Activated naive CD8-positive, alpha-beta T cell treated with anti-CD3 and anti-CD28 coated beads, Interleukin-2, amount 10 ng/mL, durations not matched to agents 7 days and 5 days (primary cell): ENCODE results near the gene GPC6. TPM values are rescaled to one million over a fixed set of nuclear protein-coding genes. Genes with fewer than 3 reads are reported as not detected.

ENCODE experiments used
- ATAC-seq: fragments of 150-1000 bp; cut with Tn5 transposase; one replicate; pipeline ENCODE4 v1.10.0; 2021; ENCODE audit warnings: low read depth, moderate library complexity
- POLR2A ChIA-PET: fragments of 350-600 bp; sonication (Branson Sonifier 250); formaldehyde crosslinking; loops from one replicate; lab custom pipeline; 2021; ENCODE audit warnings: antibody characterized with exemption; lab: Charles Lee
- DNase-seq: peaks from one replicate; pipeline ENCODE4 v3.0.0; 2021
- H3K27ac Mint-ChIP-seq: one replicate; pipeline ENCODE4 v1.8.0; 2022; ENCODE audit warnings: mild to moderate bottlenecking, mixed read lengths
- H3K27me3 Mint-ChIP-seq: one replicate; pipeline ENCODE4 v1.8.0; 2022; ENCODE audit warnings: mild to moderate bottlenecking, moderate library complexity, mixed read lengths
- H3K36me3 Mint-ChIP-seq: one replicate; pipeline ENCODE4 v1.8.0; 2021; ENCODE audit warnings: mild to moderate bottlenecking, mixed read lengths
- H3K4me1 Mint-ChIP-seq: one replicate; pipeline ENCODE4 v1.8.0; 2021; ENCODE audit warnings: mixed read lengths
- H3K4me3 Mint-ChIP-seq: one replicate; pipeline ENCODE4 v1.8.0; 2022; ENCODE audit warnings: mild to moderate bottlenecking, moderate library complexity, mixed read lengths
- H3K9me3 Mint-ChIP-seq: one replicate; pipeline ENCODE4 v1.8.0; 2021; ENCODE audit warnings: mixed read lengths
- total RNA-seq, 2 experiments: library from RNA; stranded (reverse); gene quantifications; one replicate each; pipeline ENCODE4 v1.2.3, GENCODE V29; 2021

Gene GPC6
- total RNA-seq, 2 experiments from 2014 or later: not detected

GRCh38 chr13:93859716-93860115 is 633.1 kb downstream of the GPC6 start:
- Mint-ChIP-seq H3K27me3 (no peaks in the 10 kb centered on the region), H3K9me3 (no peaks in the 10 kb centered on the region), H3K27ac (no peak overlapping the region), H3K4me3 (no peak overlapping the region), H3K4me1 (no peaks in the 10 kb centered on the region), H3K36me3 (no peaks in the 10 kb centered on the region)
- POLR2A ChIA-PET: no interaction called here
- ATAC-seq: no peak
- DNase-seq: no peak

- ATAC-seq (no peak), DNase-seq (no peak)
- H3K36me3 Mint-ChIP-seq: no peaks in the 10 kb centered on the region
- H3K4me1 Mint-ChIP-seq: no peaks in the 10 kb centered on the region
- no peak overlapping the region for H3K4me3 Mint-ChIP-seq
- H3K27ac Mint-ChIP-seq: no peak overlapping the region
- H3K27me3 Mint-ChIP-seq: no peaks in the 10 kb centered on the region
- H3K9me3 Mint-ChIP-seq: no peaks in the 10 kb centered on the region
- POLR2A ChIA-PET: no interaction called here
These were observed 635.2 kb downstream of the GPC6 start for GRCh38 chr13:93861818-93862217.

- no peaks in the 10 kb centered on the region for H3K27me3 Mint-ChIP-seq
- ATAC-seq (no peak), DNase-seq (no peak)
- no peaks in the 10 kb centered on the region for H3K4me1 Mint-ChIP-seq
- no peak overlapping the region for H3K27ac Mint-ChIP-seq
- no peaks in the 10 kb centered on the region for H3K36me3 Mint-ChIP-seq
- no peak overlapping the region for H3K4me3 Mint-ChIP-seq
- POLR2A ChIA-PET: no interaction called here
- no peaks in the 10 kb centered on the region for H3K9me3 Mint-ChIP-seq
These were observed 635.7 kb downstream of the GPC6 start for GRCh38 chr13:93862259-93862658.

- Mint-ChIP-seq H3K4me3 (no peak overlapping the region), H3K4me1 (no peaks in the 10 kb centered on the region), H3K27me3 (no peaks in the 10 kb centered on the region), H3K36me3 (no peaks in the 10 kb centered on the region), H3K27ac (no peak overlapping the region), H3K9me3 (no peaks in the 10 kb centered on the region)
- POLR2A ChIA-PET: no interaction called here
- ATAC-seq: no peak
- no peak for DNase-seq
These were observed 638.6 kb downstream of the GPC6 start for GRCh38 chr13:93865235-93865634.

- Mint-ChIP-seq H3K4me1 (no peaks in the 10 kb centered on the region), H3K27me3 (no peaks in the 10 kb centered on the region), H3K36me3 (no peaks in the 10 kb centered on the region), H3K4me3 (no peak overlapping the region), H3K27ac (no peak overlapping the region), H3K9me3 (no peaks in the 10 kb centered on the region)
- ATAC-seq: no peak
- POLR2A ChIA-PET: no interaction called here
- DNase-seq: no peak
These were observed 640.9 kb downstream of the GPC6 start for GRCh38 chr13:93867481-93867880.

GRCh38 chr13:93872376-93872775 is 645.8 kb downstream of the GPC6 start:
- Mint-ChIP-seq H3K4me1 (no peaks in the 10 kb centered on the region), H3K9me3 (no peaks in the 10 kb centered on the region), H3K27me3 (no peaks in the 10 kb centered on the region), H3K27ac (no peak overlapping the region), H3K4me3 (no peak overlapping the region), H3K36me3 (no peaks in the 10 kb centered on the region)
- ATAC-seq: no peak
- no peak for DNase-seq
- POLR2A ChIA-PET: no interaction called here

- no peaks in the 10 kb centered on the region for H3K27me3 Mint-ChIP-seq
- H3K4me1 Mint-ChIP-seq: no peaks in the 10 kb centered on the region
- DNase-seq: no peak
- H3K9me3 Mint-ChIP-seq: no peaks in the 10 kb centered on the region
- no peak overlapping the region for H3K4me3 Mint-ChIP-seq
- H3K27ac Mint-ChIP-seq: no peak overlapping the region
- POLR2A ChIA-PET: no interaction called here
- ATAC-seq: no peak
- H3K36me3 Mint-ChIP-seq: no peaks in the 10 kb centered on the region
These were observed 646.3 kb downstream of the GPC6 start for GRCh38 chr13:93872786-93873347.

- DNase-seq: no peak
- H3K9me3 Mint-ChIP-seq: peaks cover 1% of the 10 kb centered on the region
- H3K27me3 Mint-ChIP-seq: no peaks in the 10 kb centered on the region
- H3K4me3 Mint-ChIP-seq: no peak overlapping the region
- no peak for ATAC-seq
- no peaks in the 10 kb centered on the region for H3K36me3 Mint-ChIP-seq
- no peaks in the 10 kb centered on the region for H3K4me1 Mint-ChIP-seq
- no peak overlapping the region for H3K27ac Mint-ChIP-seq
- POLR2A ChIA-PET: no interaction called here
These were observed 648.9 kb downstream of the GPC6 start for GRCh38 chr13:93875547-93875946.

GRCh38 chr13:93876236-93876635 is 649.6 kb downstream of the GPC6 start:
- Mint-ChIP-seq H3K27ac (no peak overlapping the region), H3K27me3 (no peaks in the 10 kb centered on the region), H3K36me3 (no peaks in the 10 kb centered on the region), H3K4me3 (no peak overlapping the region), H3K9me3 (peaks cover 1% of the 10 kb centered on the region), H3K4me1 (no peaks in the 10 kb centered on the region)
- no peak for DNase-seq
- no peak for ATAC-seq
- POLR2A ChIA-PET: no interaction called here

- DNase-seq: no peak
- Mint-ChIP-seq H3K4me3 (no peak overlapping the region), H3K27me3 (no peaks in the 10 kb centered on the region), H3K36me3 (no peaks in the 10 kb centered on the region), H3K27ac (no peak overlapping the region), H3K4me1 (no peaks in the 10 kb centered on the region), H3K9me3 (peaks cover 1% of the 10 kb centered on the region)
- no peak for ATAC-seq
- POLR2A ChIA-PET: no interaction called here
These were observed 652.1 kb downstream of the GPC6 start for GRCh38 chr13:93878675-93879074.

GRCh38 chr13:93881411-93881810 is 654.8 kb downstream of the GPC6 start:
- no peaks in the 10 kb centered on the region for H3K4me1 Mint-ChIP-seq

GRCh38 chr13:93882086-93882651 is 655.6 kb downstream of the GPC6 start:
- Mint-ChIP-seq H3K36me3 (no peaks in the 10 kb centered on the region), H3K4me3 (no peak overlapping the region), H3K4me1 (no peaks in the 10 kb centered on the region), H3K27me3 (no peaks in the 10 kb centered on the region), H3K27ac (no peak overlapping the region), H3K9me3 (peaks cover 1% of the 10 kb centered on the region)
- POLR2A ChIA-PET: no interaction called here
- DNase-seq (no peak), ATAC-seq (no peak)

More at GRCh38 chr13:93881411-93881810, 654.8 kb downstream of the GPC6 start:
- POLR2A ChIA-PET: no interaction called here
- Mint-ChIP-seq H3K27ac (no peak overlapping the region), H3K36me3 (no peaks in the 10 kb centered on the region), H3K27me3 (no peaks in the 10 kb centered on the region), H3K9me3 (peaks cover 1% of the 10 kb centered on the region), H3K4me3 (no peak overlapping the region)
- ATAC-seq (no peak), DNase-seq (no peak)

GRCh38 chr13:93889430-93889951 is 662.9 kb downstream of the GPC6 start:
- Mint-ChIP-seq H3K4me3 (no peak overlapping the region), H3K36me3 (no peaks in the 10 kb centered on the region), H3K27ac (no peak overlapping the region), H3K9me3 (no peaks in the 10 kb centered on the region), H3K4me1 (no peaks in the 10 kb centered on the region), H3K27me3 (no peaks in the 10 kb centered on the region)
- ATAC-seq (no peak), DNase-seq (no peak)
- POLR2A ChIA-PET: no interaction called here

GRCh38 chr13:93899981-93900380 is 673.4 kb downstream of the GPC6 start:
- Mint-ChIP-seq H3K27me3 (no peaks in the 10 kb centered on the region), H3K4me3 (no peak overlapping the region), H3K36me3 (no peaks in the 10 kb centered on the region), H3K4me1 (no peaks in the 10 kb centered on the region), H3K27ac (no peak overlapping the region), H3K9me3 (no peaks in the 10 kb centered on the region)
- DNase-seq: no peak
- ATAC-seq: no peak
- POLR2A ChIA-PET: no interaction called here
